ENCODE results near the gene KHDC1. TPM values are rescaled to one million over a fixed set of nuclear protein-coding genes. Genes with fewer than 3 reads are reported as not detected.
"Not testable (repeated sequence)": the region's sequence is repeated elsewhere in the genome, so short reads cannot be mapped to it uniquely, and the experiment has no call there.

Gene KHDC1
- total and polyA plus RNA-seq, 8 donors = 0.98 to 2.9 (median 1.5) TPM

DNA sequence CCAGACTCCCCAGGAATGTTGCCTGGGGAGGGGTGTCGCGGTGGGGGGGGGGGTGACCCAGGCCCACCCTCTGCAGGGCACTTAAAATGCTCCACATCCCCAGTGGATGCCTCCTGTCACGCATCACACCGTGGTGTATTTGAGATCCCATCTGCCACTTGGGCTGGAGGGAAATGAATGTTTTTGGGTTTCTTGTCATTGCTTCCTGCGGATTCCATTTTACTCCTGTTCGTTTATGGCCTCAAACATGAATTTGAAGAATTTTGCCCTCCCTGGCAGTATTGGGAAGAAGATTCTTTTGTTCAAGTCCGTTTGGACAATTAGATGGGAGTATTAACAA is 544 bp upstream of the KHDC1 start:
- DNase-seq (no peak), FAIRE-seq (no peak), ATAC-seq (peak in 3 of 4 donors; percentile 18 to 26 (median 23))
- WGBS, 2 donors = 29 to 34% methylated on average over 7 of the region's 7 CpGs
- Histone ChIP-seq H3K27ac (no peak overlapping the region), H3K36me3 (no peaks in the 10 kb centered on the region), H3K9me3 (no peaks in the 10 kb centered on the region), H3K4me3 (peak overlapping the region; percentile 52 to 85 (median 76)), H3K4me1 (peaks cover 0 to 3% (median 0%) of the 10 kb centered on the region in 3 donors), H3K27me3 (no peaks in the 10 kb centered on the region)
- TF ChIP-seq, protein P1, sequence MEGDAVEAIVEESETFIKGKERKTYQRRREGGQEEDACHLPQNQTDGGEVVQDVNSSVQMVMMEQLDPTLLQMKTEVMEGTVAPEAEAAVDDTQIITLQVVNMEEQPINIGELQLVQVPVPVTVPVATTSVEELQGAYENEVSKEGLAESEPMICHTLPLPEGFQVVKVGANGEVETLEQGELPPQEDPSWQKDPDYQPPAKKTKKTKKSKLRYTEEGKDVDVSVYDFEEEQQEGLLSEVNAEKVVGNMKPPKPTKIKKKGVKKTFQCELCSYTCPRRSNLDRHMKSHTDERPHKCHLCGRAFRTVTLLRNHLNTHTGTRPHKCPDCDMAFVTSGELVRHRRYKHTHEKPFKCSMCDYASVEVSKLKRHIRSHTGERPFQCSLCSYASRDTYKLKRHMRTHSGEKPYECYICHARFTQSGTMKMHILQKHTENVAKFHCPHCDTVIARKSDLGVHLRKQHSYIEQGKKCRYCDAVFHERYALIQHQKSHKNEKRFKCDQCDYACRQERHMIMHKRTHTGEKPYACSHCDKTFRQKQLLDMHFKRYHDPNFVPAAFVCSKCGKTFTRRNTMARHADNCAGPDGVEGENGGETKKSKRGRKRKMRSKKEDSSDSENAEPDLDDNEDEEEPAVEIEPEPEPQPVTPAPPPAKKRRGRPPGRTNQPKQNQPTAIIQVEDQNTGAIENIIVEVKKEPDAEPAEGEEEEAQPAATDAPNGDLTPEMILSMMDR (IDR thresholded peaks at IDR 0.05) = no peak
- intact Hi-C loops (cut with DNase I) = no loop called here

DNA sequence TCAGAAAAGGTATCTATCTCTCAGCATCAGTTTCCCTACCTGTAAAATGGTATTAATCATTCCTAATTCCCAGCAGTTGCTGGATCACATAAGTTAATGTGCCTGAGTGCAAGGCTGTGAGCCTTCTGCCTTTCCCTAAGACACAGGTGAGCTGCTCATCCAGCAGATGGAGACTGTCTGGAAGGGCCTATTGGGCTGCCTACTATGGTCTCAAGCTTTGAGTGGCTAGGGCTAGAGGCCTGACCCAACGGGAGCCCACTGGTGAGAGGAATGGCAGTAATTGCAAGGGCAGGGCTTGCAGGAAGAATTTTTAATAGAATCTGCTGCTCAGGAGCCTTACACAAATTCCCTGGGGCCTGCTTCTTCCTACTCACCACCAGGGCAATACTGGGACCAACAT is 4.3 kb downstream of the KHDC1 start:
- intact Hi-C loops (cut with DNase I) = no loop called here
- no peaks in the 10 kb centered on the region for H3K9me3 ChIP-seq
- TF ChIP-seq, protein P1 (IDR thresholded peaks at IDR 0.05) = no peak
- no peaks in the 10 kb centered on the region for H3K27me3 ChIP-seq
- no peaks in the 10 kb centered on the region for H3K36me3 ChIP-seq
- no peak overlapping the region for H3K4me3 ChIP-seq
- no peak for FAIRE-seq
- no peaks in the 10 kb centered on the region for H3K4me1 ChIP-seq
- WGBS, 2 donors = 89 to 93% methylated on average over 1 of the region's 1 CpG
- DNase-seq = no peak
- ATAC-seq = no peak
- H3K27ac ChIP-seq = no peak overlapping the region

DNA sequence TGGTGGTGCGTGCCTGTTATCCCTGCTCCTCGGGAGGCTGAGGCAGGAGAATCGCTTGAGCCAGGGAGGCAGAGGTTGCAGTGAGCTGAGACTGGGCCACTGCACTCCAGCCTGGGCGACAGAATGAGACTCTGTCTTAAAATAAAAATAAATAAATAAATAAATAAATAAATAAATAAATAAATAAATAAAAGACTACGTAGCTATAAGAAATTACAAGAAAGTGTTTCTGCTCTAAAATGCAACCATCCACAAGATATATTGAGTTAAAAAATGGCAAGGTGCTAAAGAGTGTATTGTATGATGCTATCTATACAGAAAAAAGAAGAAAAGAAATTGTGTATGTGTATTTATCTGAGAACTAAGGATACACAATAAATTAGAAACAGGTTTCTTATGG is 8.7 kb downstream of the KHDC1 start:
- H3K27ac ChIP-seq; H3K4me1 ChIP-seq; H3K9me3 ChIP-seq; H3K27me3 ChIP-seq; DNase-seq; FAIRE-seq; ATAC-seq; H3K36me3 ChIP-seq; H3K4me3 ChIP-seq; intact Hi-C loops (cut with DNase I): not testable (repeated sequence)
- WGBS, 2 donors = 95 to 98% methylated on average over 5 of the region's 5 CpGs

DNA sequence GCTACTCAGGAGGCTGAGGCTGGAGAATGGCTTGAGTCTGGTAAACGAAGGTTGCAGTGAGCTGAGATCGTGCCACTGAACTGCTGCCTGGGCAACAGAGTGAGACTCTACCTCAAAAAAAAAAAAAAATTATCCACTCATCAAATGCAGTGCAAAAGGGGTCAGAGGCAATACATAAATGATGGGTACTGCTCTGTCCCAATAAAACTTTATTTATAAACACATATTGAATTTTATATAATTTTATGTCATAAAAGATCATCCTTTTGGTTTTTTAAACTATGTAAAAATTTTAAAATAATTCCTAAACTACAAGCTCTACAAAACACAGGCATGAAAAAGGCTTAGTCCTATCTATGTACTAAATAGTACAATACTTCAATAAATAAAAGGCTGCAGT is 10.3 kb downstream of the KHDC1 start:
- Histone ChIP-seq H3K27ac (no peak overlapping the region), H3K4me3 (no peak overlapping the region), H3K36me3 (no peaks in the 10 kb centered on the region), H3K4me1 (no peaks in the 10 kb centered on the region), H3K27me3 (no peaks in the 10 kb centered on the region), H3K9me3 (no peaks in the 10 kb centered on the region)
- DNase-seq = no peak
- no peak for ATAC-seq
- TF ChIP-seq, protein P1 (IDR thresholded peaks at IDR 0.05) = no peak
- intact Hi-C loops (cut with DNase I) = no loop called here
- FAIRE-seq = no peak
- 86 to 94% methylated on average over 2 of the region's 2 CpGs for WGBS, 2 donors

DNA sequence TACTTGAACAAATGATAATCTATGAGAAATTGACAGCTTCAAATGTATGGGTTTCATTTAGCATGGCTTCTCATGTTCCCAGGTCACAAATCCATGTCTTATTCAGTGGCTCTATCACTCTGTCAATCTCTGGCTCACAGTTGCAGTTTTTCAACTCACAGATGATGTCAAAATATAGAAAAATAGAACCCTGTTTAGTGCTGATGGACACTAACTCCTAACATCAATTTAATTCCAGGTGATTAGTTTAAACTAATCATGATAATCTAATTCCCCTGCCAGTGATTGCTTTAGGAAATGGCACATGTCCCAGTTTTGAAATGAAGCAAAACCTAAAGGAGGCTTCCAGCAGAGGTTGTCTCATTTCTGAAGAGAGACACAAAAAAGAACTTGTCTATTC is 13.0 kb downstream of the KHDC1 start:
- intact Hi-C loops (cut with DNase I) = no loop called here
- Histone ChIP-seq H3K4me1 (no peaks in the 10 kb centered on the region), H3K27me3 (no peaks in the 10 kb centered on the region), H3K27ac (no peak overlapping the region), H3K36me3 (no peaks in the 10 kb centered on the region), H3K4me3 (no peak overlapping the region), H3K9me3 (no peaks in the 10 kb centered on the region)
- TF ChIP-seq, protein P1 (IDR thresholded peaks at IDR 0.05) = no peak
- FAIRE-seq (no peak), DNase-seq (no peak), ATAC-seq (no peak)

Data from pancreas (tissue), 10 donors.